Esophagus muscularis mucosa (tissue), 4 donors: Measurements from ENCODE around the gene CCSAP. TPM values are rescaled to one million over a fixed set of nuclear protein-coding genes. Genes with fewer than 3 reads are reported as not detected.

ENCODE experiments used
- DNase-seq: peaks from one replicate; pipeline ENCODE4 v3.0.0-alpha.2; 2017; ENCODE audit errors: extremely low spot score
- H3K27ac ChIP-seq, 4 donors: fragments of 200-600 bp; sonication (generic); replicated peaks in 1 of 4; 1 replicate in 3 of 4; 2 replicates in 1 of 4; pipeline ENCODE4 v1.5.1; 2016 to 2019; ENCODE audit warnings: mild to moderate bottlenecking in 1 of 4
- H3K27me3 ChIP-seq, 4 donors: fragments of 200-600 bp; sonication (generic); one replicate each; pipeline versions ENCODE4 v1.5.1 to v1.6.0; 2016 to 2019
- H3K36me3 ChIP-seq, 4 donors: fragments of 200-600 bp; sonication (generic); one replicate each; pipeline ENCODE4 v1.5.1; 2016 to 2019
- H3K4me1 ChIP-seq, 4 donors: fragments of 200-600 bp; sonication (generic); one replicate each; pipeline ENCODE4 v1.5.1; 2016 to 2019
- H3K4me3 ChIP-seq, 4 donors: fragments of 200-600 bp; sonication (generic); 1 replicate in 2 of 4; 2 replicates in 2 of 4; pipeline ENCODE4 v1.5.1; 2016 to 2019; ENCODE audit warnings: mild to moderate bottlenecking in 4 of 4, moderate library complexity in 1 of 4
- H3K9me3 ChIP-seq, 4 donors: fragments of 200-600 bp; sonication (generic); 1 replicate in 3 of 4; 2 replicates in 1 of 4; pipeline ENCODE4 v1.5.1; 2016 to 2019
- CTCF ChIP-seq, 3 experiments: fragments of 200-600 bp in 2 of 3; fragments of 450-650 bp in 1 of 3; sonication (generic) in 2 of 3; IDR thresholded peaks; one replicate each; pipeline ENCODE4 v1.5.1; 2017 to 2019; ENCODE audit warnings: antibody characterized with exemption in 3 of 3, mild to moderate bottlenecking in 2 of 3, moderate library complexity in 1 of 3
- EP300 ChIP-seq: sonication (generic); formaldehyde crosslinking; IDR thresholded peaks from one replicate; pipeline ENCODE4 v1.6.1; 2017; ENCODE audit warnings: antibody characterized with exemption
- POLR2A ChIP-seq: fragments of 450-650 bp; IDR thresholded peaks from one replicate; pipeline ENCODE4 v1.6.1; 2017; ENCODE audit warnings: antibody characterized with exemption, moderate library complexity, mild to moderate bottlenecking, low read depth
- POLR2AphosphoS5 ChIP-seq, 2 donors: sonication (generic); formaldehyde crosslinking; IDR thresholded peaks; one replicate each; pipeline ENCODE4 v1.6.1; 2017; ENCODE audit warnings: antibody characterized with exemption in 2 of 2
- WGBS: methylation state at CpG from one replicate; pipeline ENCODE4 v1.1.5; 2018; 5-methylcytosine and 5-hydroxymethylcytosine counted together
- intact Hi-C: fragments of 100-400 bp; cut with DNase I; formaldehyde crosslinking; loops from one replicate; pipeline ENCODE4 v1.15.1; 2023
- total RNA-seq, 4 donors: library from RNA; depleted of rRNA; stranded (reverse); fragments of >200 nt; gene quantifications; one replicate each; pipeline versions ENCODE4 v1.1.0 to v1.2.1, GENCODE V29; 2016

The CCSAP gene
- total RNA-seq, 4 donors from 2014 or later: 4.1 to 5.1 (median 4.7) TPM

- peaks cover 14 to 39% (median 19%) of the 10 kb centered on the region in 4 donors for H3K4me1 ChIP-seq
- no peak overlapping the region for H3K4me3 ChIP-seq
- H3K36me3 ChIP-seq: peaks cover 29 to 84% (median 56%) of the 10 kb centered on the region in 4 donors
- no peak overlapping the region for H3K27ac ChIP-seq
- no peak for DNase-seq
- no peaks in the 10 kb centered on the region for H3K27me3 ChIP-seq
- TF ChIP-seq POLR2AphosphoS5 (IDR thresholded peaks at IDR 0.05) (no peak), EP300 (no peak)
- WGBS: 88% methylated on average over 6 of the region's 6 CpGs
- H3K9me3 ChIP-seq: no peaks in the 10 kb centered on the region
- intact Hi-C loops: no loop called here
Observed at GRCh38 chr1:229300099-229300757, 42.6 kb downstream of the CCSAP start.

GRCh38 chr1:229298887-229299503 is 43.9 kb downstream of the CCSAP start:
- Histone ChIP-seq H3K36me3 (peaks cover 29 to 81% (median 49%) of the 10 kb centered on the region in 4 donors), H3K27me3 (no peaks in the 10 kb centered on the region), H3K27ac (no peak overlapping the region), H3K9me3 (no peaks in the 10 kb centered on the region), H3K4me1 (peaks cover 14 to 39% (median 19%) of the 10 kb centered on the region in 4 donors), H3K4me3 (no peak overlapping the region)
- TF ChIP-seq POLR2A (no peak), CTCF (IDR thresholded peaks at IDR 0.05) (no peak), EP300 (no peak), POLR2AphosphoS5 (IDR thresholded peaks at IDR 0.05) (no peak)
- WGBS: 93% methylated on average over 5 of the region's 5 CpGs
- DNase-seq: no peak
- intact Hi-C loops: no loop called here

- Histone ChIP-seq H3K9me3 (no peaks in the 10 kb centered on the region), H3K4me3 (no peak overlapping the region), H3K4me1 (peaks cover 14 to 39% (median 19%) of the 10 kb centered on the region in 4 donors), H3K27me3 (no peaks in the 10 kb centered on the region), H3K36me3 (peaks cover 26 to 77% (median 43%) of the 10 kb centered on the region in 4 donors), H3K27ac (no peak overlapping the region)
- no peak for TF ChIP-seq CTCF (IDR thresholded peaks at IDR 0.05)
- no peak for TF ChIP-seq POLR2AphosphoS5 (IDR thresholded peaks at IDR 0.05)
- TF ChIP-seq POLR2A: no peak
- no peak for TF ChIP-seq EP300
- no peak for DNase-seq
- intact Hi-C loops: no loop called here
Observed at GRCh38 chr1:229298420-229298819, 44.4 kb downstream of the CCSAP start.

- TF ChIP-seq POLR2AphosphoS5 (IDR thresholded peaks at IDR 0.05) (no peak), CTCF (IDR thresholded peaks at IDR 0.05) (no peak), EP300 (no peak), POLR2A (no peak)
- intact Hi-C loops: no loop called here
Observed at GRCh38 chr1:229297746-229298145, 45.1 kb downstream of the CCSAP start.

GRCh38 chr1:229296541-229296941 is 46.3 kb downstream of the CCSAP start:
- Histone ChIP-seq H3K4me1 (peaks cover 14 to 35% (median 18%) of the 10 kb centered on the region in 4 donors), H3K4me3 (no peak overlapping the region), H3K27me3 (no peaks in the 10 kb centered on the region), H3K27ac (peak overlapping the region; percentile 12 to 58 (median 24)), H3K36me3 (peaks cover 19 to 69% (median 36%) of the 10 kb centered on the region in 4 donors), H3K9me3 (no peaks in the 10 kb centered on the region)
- intact Hi-C loops: no loop called here
- 52% methylated on average over 3 of the region's 3 CpGs for WGBS
- no peak for DNase-seq
- no peak for TF ChIP-seq POLR2A
- TF ChIP-seq POLR2AphosphoS5 (IDR thresholded peaks at IDR 0.05): peak; percentile 15 to 55

More at GRCh38 chr1:229297746-229298145, 45.1 kb downstream of the CCSAP start:
- Histone ChIP-seq H3K4me1 (peaks cover 14 to 36% (median 19%) of the 10 kb centered on the region in 4 donors), H3K36me3 (peaks cover 20 to 77% (median 38%) of the 10 kb centered on the region in 4 donors), H3K9me3 (no peaks in the 10 kb centered on the region), H3K27me3 (no peaks in the 10 kb centered on the region), H3K4me3 (no peak overlapping the region), H3K27ac (no peak overlapping the region)
- DNase-seq: no peak
- 100% methylated on average over 1 of the region's 1 CpG for WGBS
